Right kidney (tissue), 1 donor: ENCODE data around the gene EBP.
"Not testable (repeated sequence)": the region's sequence is repeated elsewhere in the genome, so short reads cannot be mapped to it uniquely, and the experiment has no call there.

ENCODE experiments used
- DNase-seq: peaks from one replicate; pipeline ENCODE4 v3.0.0-alpha.2; 2016

EBP gene

GRCh38 chrX:48522291-48522690 is 683 bp downstream of the EBP start:
- DNase-seq, result no peak

- no peak for DNase-seq
Observed at GRCh38 chrX:48523682-48524081, 2.1 kb downstream of the EBP start.

GRCh38 chrX:48525853-48526252 is 4.2 kb downstream of the EBP start:
- not testable (repeated sequence) for DNase-seq

GRCh38 chrX:48530736-48531135 is 9.1 kb downstream of the EBP start:
- no peak for DNase-seq

- no peak for DNase-seq
Observed at GRCh38 chrX:48531358-48531959, 9.9 kb downstream of the EBP start.

GRCh38 chrX:48532161-48532560 is 10.6 kb downstream of the EBP start:
- DNase-seq, result no peak

- no peak for DNase-seq
Observed at GRCh38 chrX:48533165-48533564, 11.6 kb downstream of the EBP start.

GRCh38 chrX:48538641-48539344 is 17.2 kb downstream of the EBP start:
- no peak for DNase-seq

- DNase-seq, result peak; percentile 75
Observed at GRCh38 chrX:48539345-48540027, 17.9 kb downstream of the EBP start, which contains the start of gene TBC1D25. TBC1D25 (plus strand) TSS chrX:48539714; CDS start chrX:48539798, 84 bp downstream.

- DNase-seq, result no peak
Observed at GRCh38 chrX:48540028-48540375, 18.4 kb downstream of the EBP start.

- no peak for DNase-seq
Observed at GRCh38 chrX:48540480-48540879, 18.9 kb downstream of the EBP start.

GRCh38 chrX:48541140-48541814 is 19.7 kb downstream of the EBP start:
- no peak for DNase-seq

- no peak for DNase-seq
Observed at GRCh38 chrX:48548871-48549270, 27.3 kb downstream of the EBP start.

- DNase-seq, result not testable (repeated sequence)
Observed at GRCh38 chrX:48555731-48556325, 34.2 kb downstream of the EBP start.

- no peak for DNase-seq
Observed at GRCh38 chrX:48558271-48558670, 36.7 kb downstream of the EBP start.

GRCh38 chrX:48559636-48560035 is 38.0 kb downstream of the EBP start:
- DNase-seq, result no peak

- DNase-seq, result no peak
Observed at GRCh38 chrX:48560056-48560455, 38.4 kb downstream of the EBP start.

GRCh38 chrX:48560681-48561080 is 39.1 kb downstream of the EBP start:
- DNase-seq, result no peak

- DNase-seq, result no peak
Observed at GRCh38 chrX:48569958-48570357, 48.4 kb downstream of the EBP start.

- DNase-seq, result no peak
Observed at GRCh38 chrX:48573690-48574269, 52.2 kb downstream of the EBP start.

GRCh38 chrX:48574270-48575266 is 53.0 kb downstream of the EBP start, which contains the start of gene RBM3:
RBM3 (plus strand) TSS chrX:48574484; CDS start chrX:48575181, 697 bp downstream.
- peak; percentile 88 for DNase-seq
